Left cardiac atrium (tissue), 4 donors: Measurements from ENCODE around the gene LRRK2. TPM values are rescaled to one million over a fixed set of nuclear protein-coding genes. Genes with fewer than 3 reads are reported as not detected.
A peak's percentile ranks its signal among the peaks of the same experiment; 100 is the strongest.
"Not testable (repeated sequence)": the region's sequence is repeated elsewhere in the genome, so short reads cannot be mapped to it uniquely, and the experiment has no call there.

ENCODE experiments used
- ATAC-seq, 2 donors: fragments of 200-7000 bp; cut with Tn5 transposase; one replicate each; pipeline ENCODE4 v1.9.1; 2020; ENCODE audit warnings: mild to moderate bottlenecking in 2 of 2, moderate library complexity in 2 of 2
- DNase-seq: peaks from one replicate; pipeline ENCODE4 v3.0.0-alpha.2; 2020
- intact Hi-C, 2 donors: fragments of 100-400 bp; cut with DNase I; formaldehyde crosslinking; loops; one replicate each; pipeline versions ENCODE4 v1.14.1 to v1.15.1; 2022 to 2023
- total RNA-seq, 2 donors: library from RNA; stranded (reverse); fragmentation: NEBNext Ultra II Directional; extraction: Animal tissue kit (Norgen Biotek cat#: 25700); gene quantifications; one replicate each; pipeline ENCODE4 v1.2.1, GENCODE V29; 2021
- donor health status: DM: no; HTN: yes; CAD: no.
- donor health status: DM: no; HTN: yes; CAD: no; lungs with severe emphysema.
- donor health status: DM: yes; HTN: yes; CAD: no.
- donor health status: Dilated cardiomyopathy.

Gene LRRK2
- total RNA-seq, 2 donors from 2014 or later = 7.7 to 11.0 TPM

GRCh38 chr12:40343124-40343523 is 118.3 kb downstream of the LRRK2 start:
- DNase-seq (no peak), ATAC-seq (no peak)
- intact Hi-C loops = no loop called here

DNA sequence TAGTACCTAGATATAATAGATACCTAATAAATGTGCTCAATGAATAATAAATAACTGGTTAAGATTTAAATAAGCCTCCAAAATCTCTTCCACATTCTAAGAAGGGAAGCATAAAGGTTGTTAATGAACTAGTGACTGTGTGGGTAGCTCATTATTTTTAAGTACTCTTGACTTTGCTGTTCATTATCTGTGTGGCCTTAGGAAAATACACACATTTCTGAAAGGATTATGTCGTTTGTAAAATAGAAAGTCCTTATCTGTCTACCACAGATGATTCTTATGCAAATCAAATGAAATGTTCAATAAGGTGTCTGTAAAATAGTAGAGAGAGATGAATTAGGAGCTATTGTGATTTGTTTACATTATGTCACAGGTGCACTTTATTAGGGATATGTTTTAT is 119.5 kb downstream of the LRRK2 start:
- ATAC-seq (no peak), DNase-seq (no peak)
- intact Hi-C loops = no loop called here

- intact Hi-C loops = no loop called here
- ATAC-seq = peak; percentile 53 to 67
- no peak for DNase-seq
These were observed 127.2 kb downstream of the LRRK2 start for GRCh38 chr12:40351976-40352375.

DNA sequence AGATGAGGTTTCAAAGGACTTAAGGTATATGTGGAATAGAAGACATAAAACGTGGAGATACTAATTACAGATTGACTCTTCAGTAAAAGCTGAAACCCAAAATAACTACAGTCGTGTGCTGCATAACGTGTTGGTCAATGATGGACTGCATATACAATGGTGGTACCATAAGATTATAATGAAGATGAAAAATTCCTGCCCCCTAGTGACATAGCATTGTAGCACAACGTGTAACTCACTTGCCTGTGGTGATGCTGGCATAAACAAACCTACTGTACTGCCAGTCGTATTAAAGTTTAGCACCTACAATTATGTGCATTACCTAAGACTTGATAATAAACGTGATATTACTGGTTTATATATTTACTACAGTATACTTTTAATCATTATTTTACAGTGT is 150.3 kb downstream of the LRRK2 start:
- ATAC-seq = no peak
- intact Hi-C loops = no loop called here
- DNase-seq = no peak

DNA sequence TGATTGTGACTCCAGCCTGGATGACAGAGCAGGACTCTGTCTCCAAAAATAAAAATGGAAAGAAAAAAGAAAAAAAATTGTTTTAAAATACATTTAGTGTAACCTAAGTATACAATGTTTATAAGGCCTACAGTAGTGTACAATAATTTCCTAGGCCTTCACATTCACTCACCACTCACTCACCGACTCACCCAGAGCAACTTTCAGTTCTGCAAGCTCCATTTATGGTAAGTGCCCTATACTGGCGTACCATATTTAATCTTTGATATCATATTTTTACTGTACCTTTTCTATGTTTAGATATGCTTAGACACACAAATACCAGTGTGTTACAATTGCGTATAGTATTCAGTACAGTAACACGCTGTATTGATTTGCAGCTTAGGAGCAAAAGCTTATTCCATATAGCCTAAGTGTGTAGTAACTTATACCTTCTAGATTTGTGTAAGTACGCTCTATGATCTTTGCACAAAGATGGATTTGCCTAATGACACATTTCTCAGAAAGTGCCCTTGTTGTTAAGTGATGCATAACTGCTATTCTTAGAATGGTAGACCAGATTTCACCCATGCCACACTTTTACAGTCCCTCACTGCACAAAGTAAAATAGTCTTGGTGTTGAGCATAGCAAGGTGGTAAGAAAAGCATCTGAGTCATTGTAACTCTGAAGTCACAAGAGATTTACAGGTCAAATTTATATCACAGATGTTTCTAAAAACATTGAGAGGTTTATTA is 151.9 kb downstream of the LRRK2 start:
- no peak for DNase-seq
- ATAC-seq = no peak
- intact Hi-C loops = no loop called here

DNA sequence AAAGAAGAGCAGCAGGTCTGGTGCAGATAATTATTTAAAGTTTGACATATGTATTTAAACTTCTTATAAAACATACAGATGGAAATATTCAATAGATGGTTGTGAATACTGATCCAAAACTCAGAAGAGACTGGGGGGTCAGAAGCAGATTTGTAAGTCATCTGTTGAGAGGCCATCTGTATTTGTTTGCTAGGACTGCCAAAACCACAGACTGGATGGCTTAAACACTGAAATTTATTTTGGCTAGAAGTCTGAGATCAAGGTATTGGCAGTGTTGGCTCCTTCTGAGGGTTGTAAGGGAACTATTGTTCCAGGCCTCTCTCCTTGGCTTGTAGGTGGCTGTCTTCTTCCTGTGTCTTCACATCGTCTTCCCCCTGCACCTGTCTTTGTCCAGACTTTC is 153.9 kb downstream of the LRRK2 start:
- ATAC-seq = no peak
- intact Hi-C loops = no loop called here
- DNase-seq = no peak

DNA sequence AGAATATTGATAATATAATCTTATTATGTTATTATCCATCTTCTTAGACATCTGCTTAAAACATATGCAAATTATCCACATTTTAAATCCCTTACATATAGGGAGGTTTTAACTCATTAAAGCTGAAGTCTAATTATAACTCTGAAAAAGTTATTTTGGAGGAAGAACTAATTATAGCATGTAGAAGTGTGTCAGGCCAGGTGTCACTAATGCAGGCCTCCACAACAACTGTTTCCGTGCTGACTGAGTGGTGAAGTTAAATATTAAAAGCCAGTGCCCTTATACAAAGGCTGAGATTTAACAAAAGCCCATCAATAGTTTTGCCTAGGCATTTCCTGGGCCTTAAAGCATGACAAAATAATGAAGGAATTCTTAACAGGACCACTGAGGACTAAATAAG is 157.4 kb downstream of the LRRK2 start:
- DNase-seq (no peak), ATAC-seq (no peak)
- intact Hi-C loops = no loop called here

GRCh38 chr12:40387279-40387678 is 162.5 kb downstream of the LRRK2 start:
- intact Hi-C loops, ATAC-seq, DNase-seq: not testable (repeated sequence)

- intact Hi-C loops = no loop called here
- DNase-seq (no peak), ATAC-seq (no peak)
These were observed 166.2 kb downstream of the LRRK2 start for GRCh38 chr12:40390980-40391379.

- DNase-seq (no peak), ATAC-seq (no peak)
- intact Hi-C loops = no loop called here
These were observed 168.2 kb downstream of the LRRK2 start for GRCh38 chr12:40393026-40393425.

DNA sequence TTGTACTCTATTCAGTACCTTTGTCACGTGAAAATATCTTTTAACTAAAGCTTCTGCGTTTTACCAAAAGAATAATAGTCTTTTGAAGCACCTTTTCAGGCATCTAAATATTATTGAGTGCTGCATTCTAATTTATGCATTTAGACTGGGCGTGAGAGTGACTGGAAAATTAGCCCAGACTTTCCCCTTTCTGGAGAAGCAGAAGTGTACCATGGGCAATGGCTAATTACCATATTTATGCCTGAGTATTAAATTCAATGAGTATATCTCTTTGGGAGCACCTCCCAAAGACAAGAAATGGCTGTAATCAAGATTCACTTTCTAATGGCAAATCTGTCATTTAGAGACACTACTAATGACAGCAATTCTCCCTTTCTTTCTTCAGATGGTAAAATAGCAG is 174.9 kb downstream of the LRRK2 start:
- ATAC-seq (no peak), DNase-seq (no peak)
- intact Hi-C loops = no loop called here

DNA sequence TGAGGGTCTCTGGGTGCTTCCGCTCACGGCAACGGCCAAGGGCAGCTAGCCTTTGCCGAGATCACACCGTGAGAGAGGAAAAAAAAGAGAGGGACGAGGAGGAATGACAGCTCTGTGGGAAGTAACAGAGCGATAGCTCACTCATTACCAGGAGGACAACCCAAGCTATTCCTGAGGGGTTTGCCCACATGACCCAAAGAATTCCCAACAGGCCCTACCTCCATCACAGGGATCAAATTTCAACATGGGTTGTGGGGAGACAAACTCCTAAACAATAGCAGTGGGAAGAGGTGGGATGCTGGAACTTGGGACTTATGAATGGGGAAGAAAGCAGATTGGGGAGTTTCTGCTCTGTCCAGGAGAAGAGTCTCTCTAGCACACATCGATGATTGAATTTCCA is 180.6 kb downstream of the LRRK2 start:
- intact Hi-C loops = no loop called here
- DNase-seq (no peak), ATAC-seq (no peak)

Other genes with a start within 250 kb of the LRRK2 start
- 10 to 100 TPM in 1 of 2 donors, 1 to 10 TPM in 1; 6.4 to 16.3 TPM for gene SLC2A13, start 118.9 kb upstream of the LRRK2 start, total RNA-seq